Cardiac fibroblast (primary cell): ENCODE results near the gene LYL1.

Source experiments
- DNase-seq, 2 donors: peaks; one replicate each; pipeline versions ENCODE4 v3.0.0 to v3.0.0-alpha.2; 2010; ENCODE audit warnings: low read depth in 2 of 2
- H3K4me3 ChIP-seq, 2 donors: replicated peaks in 1 of 2; 1 replicate in 1 of 2; 2 replicates in 1 of 2; pipeline ENCODE4 v1.5.1; 2011; ENCODE audit warnings: low read depth in 2 of 2, low read length in 2 of 2, mild to moderate bottlenecking in 2 of 2, moderate library complexity in 1 of 2
- TF ChIP-seq, protein P1 (sequence below): IDR thresholded peaks from one replicate; pipeline ENCODE4 v1.5.1; 2011; ENCODE audit warnings: low read depth, mild to moderate bottlenecking, low read length, inconsistent platforms

LYL1 gene

DNA sequence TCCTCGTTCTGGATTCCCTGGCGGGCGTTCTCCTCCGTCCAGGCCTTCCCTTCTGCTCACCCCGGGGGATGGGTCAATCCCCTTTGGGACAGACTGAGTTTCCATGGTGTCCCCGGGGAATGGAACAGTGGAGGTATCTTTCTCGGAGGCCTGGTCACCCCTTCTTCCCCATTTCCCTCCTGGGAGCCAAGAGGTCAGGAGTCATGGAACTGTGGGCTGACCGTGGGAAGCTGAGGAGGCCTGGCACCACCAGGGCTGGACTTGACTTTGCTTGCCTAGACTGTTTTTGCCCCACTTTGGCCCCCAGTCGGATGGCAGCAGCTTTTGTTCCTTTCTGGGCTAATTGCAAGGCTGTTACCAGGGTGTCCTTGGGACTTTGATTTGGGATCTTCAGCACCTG lies 17.4 kb upstream of the LYL1 start:
- DNase-seq: no peak
- TF ChIP-seq, protein P1, sequence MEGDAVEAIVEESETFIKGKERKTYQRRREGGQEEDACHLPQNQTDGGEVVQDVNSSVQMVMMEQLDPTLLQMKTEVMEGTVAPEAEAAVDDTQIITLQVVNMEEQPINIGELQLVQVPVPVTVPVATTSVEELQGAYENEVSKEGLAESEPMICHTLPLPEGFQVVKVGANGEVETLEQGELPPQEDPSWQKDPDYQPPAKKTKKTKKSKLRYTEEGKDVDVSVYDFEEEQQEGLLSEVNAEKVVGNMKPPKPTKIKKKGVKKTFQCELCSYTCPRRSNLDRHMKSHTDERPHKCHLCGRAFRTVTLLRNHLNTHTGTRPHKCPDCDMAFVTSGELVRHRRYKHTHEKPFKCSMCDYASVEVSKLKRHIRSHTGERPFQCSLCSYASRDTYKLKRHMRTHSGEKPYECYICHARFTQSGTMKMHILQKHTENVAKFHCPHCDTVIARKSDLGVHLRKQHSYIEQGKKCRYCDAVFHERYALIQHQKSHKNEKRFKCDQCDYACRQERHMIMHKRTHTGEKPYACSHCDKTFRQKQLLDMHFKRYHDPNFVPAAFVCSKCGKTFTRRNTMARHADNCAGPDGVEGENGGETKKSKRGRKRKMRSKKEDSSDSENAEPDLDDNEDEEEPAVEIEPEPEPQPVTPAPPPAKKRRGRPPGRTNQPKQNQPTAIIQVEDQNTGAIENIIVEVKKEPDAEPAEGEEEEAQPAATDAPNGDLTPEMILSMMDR: no peak
- peak overlapping the region; percentile 21 to 97 for H3K4me3 ChIP-seq

DNA sequence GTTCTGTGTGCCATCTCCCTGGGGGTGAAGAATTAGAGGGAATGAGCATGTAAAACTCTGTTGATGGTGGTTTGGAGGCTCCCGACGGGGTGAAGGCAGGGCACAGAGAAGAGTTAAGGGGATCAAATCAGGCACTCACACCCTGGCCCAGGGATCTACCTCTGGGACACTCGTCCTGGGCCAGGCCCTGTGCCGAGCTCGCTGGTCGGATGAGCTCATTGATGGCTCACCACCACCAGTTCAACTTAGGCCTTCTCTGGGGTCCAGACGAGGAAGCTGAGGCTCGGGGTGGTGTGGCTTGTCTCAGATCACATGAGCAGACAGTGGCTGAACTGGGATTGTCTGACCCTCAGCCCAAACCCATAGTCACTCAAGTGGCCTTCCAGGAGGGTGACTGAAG lies 17.0 kb upstream of the LYL1 start:
- H3K4me3 ChIP-seq: peak overlapping the region; percentile 92 to 97
- peak in 1 of 2 donors; percentile 43 for DNase-seq
- TF ChIP-seq, protein P1: no peak

DNA sequence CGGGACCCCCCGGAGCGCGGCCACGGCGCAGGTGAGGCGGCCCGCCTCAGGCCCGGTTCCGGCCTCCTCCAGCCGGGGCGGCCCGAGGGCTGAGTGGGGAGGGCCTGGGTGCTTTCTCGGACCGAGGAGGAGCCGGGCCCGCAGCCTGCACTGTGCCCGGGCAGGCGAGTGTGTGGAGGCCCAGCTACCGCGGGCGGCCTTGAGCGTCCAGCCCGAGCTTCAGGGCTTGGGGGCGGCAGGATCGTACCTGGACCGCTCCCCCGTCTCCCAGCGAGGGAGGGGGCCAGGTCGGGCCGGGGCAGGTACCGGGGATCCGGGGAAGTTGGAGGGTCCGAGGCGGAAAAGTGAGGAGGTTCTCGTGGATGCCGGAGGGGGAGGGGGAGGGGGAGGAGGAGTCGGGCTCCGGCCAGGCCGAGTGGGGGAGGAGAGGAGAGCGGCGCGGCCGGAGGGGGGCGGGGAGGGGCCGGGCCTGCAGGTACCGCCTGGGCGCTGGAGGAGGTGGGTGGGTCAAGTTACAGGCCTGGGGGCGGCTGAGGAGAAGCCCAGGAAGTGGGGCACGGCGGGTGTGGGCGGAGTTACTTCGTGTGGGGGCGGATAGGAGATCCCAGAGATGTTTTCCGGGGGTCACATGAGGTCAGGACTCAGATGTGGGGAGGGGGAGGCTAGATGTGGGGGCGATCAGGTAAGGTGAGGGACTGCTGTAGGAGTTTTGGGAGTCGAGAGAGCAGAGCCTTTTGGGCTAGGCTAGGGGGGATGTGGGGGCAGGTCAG lies 16.0 kb upstream of the LYL1 start:
- TF ChIP-seq, protein P1: no peak
- H3K4me3 ChIP-seq: peak overlapping the region; percentile 92 to 97
- DNase-seq: peak in 1 of 2 donors; percentile 52

DNA sequence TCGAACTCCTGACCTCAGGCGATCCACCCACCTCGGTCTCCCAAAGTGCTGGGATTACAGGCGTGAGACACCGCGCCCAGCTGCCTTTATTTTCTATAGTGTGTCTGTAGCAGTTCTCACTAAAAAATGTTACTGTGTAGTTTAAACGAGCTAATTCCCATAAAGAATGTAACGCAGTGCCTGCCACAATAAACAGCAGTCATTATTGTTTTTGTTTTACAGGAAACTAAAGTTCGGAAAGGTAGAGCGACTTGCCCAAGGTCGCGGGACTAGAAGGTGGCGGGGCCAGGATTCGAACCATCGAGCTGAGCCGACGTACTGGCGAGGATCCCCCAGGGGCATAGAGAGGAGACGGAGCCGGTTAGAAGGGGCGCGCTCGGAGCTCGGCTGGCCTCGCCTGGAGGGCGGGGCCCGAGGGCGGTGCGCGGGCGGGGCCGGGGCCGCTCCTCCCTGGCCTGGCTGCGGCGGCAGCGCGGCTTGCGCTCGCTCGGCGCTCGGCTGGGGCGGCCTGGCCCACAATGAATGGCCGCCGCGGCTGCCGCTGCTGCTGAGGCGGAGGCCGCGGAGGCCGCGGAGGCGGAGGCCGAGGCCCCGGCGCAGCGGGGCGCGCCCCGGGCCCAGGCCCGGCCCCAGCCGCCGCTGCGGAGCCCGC lies 15.2 kb upstream of the LYL1 start, which contains the start of gene NACC1:
TSS of gene NACC1 (plus strand) at position 493 of the 652 bp plus-strand sequence. CDS start 16,944 bp downstream, outside the sequence.
- peak; percentile 89 to 92 for DNase-seq
- peak within 1 kb of the TSS; percentile 98 to 99 for H3K4me3 ChIP-seq
- TF ChIP-seq, protein P1: no peak

DNA sequence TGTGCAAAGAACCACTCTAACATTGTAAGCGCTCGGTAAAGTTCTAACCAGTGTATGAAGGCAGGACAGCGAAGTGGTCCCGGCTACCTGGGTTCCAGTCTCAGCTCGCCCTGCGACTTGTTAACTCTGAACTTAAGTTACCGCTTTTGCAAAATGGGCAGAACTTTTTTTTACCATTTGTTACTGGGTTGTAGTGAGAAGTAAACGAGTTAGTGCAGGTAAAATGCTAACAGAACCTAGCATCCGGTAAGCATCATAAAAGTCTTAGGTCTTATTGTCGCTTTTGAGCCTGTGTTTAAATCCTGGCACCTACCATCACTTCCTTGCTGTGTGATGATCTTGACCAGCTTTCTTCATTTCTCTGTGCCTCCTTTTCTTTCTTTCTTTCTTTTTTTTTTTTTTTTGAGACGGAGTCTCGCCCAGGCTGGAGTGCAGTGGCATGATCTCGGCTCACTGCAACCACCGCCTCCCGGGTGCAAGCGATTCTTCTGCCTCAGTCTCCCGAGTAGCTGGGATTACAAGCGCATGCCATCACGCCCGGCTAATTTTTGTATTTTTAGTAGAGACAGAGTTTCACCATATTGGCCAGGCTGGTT lies 14.6 kb upstream of the LYL1 start:
- TF ChIP-seq, protein P1: no peak
- peak overlapping the region; percentile 98 to 99 for H3K4me3 ChIP-seq
- DNase-seq: no peak

DNA sequence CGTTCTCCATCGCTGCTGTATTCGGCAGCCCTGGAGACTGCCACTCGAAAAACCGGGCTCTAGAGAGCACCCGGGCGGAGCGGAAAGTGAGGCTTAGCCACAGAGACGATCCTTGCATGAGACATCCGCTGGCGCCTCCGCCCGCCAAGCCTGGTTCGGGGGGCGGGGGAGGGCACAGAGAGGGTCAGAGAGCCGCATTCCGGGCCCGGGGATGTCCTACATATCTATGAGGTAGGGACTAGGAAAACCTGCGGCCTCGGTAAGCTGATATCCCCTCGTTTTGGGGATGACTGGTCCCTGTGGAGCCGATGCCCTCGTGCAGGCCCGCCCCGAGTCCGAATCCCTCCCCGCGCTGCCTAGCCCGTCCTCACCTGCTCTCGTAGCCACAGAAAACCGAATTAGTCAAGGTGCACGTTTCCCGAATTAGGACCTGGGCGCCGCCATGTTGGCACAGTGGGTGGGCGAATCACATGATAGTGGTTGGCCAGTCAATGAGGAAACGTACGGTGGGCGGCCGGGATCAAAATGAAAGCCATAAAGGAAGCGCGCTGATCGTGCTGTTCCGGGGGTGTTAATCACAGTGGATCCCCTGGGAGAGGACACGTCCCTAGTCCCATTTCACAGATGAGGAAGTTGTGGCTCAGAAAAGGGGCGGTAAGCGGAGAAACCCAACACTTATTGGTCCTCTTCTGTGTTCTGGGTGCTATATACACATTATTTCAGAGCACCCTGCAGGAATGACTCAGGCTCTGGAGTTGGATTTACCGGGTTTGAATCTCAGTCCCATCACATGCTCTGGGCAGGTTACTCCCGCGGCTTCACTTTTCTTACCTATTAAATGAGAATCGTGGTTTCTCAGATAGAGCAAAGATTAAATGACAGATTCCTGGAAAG lies 13.9 kb upstream of the LYL1 start, which contains the start of gene TRMT1:
TSS of gene TRMT1 (minus strand) at position 459 of the 894 bp plus-strand sequence. CDS start at position 118, 341 bp downstream.
- TF ChIP-seq, protein P1: no peak
- H3K4me3 ChIP-seq: peak within 1 kb of the TSS; percentile 98 to 99
- DNase-seq: peak; percentile 94 to 97
